HL-60 (cell line): ENCODE measurements around the gene MVP.

ENCODE experiments used
- GABPA ChIP-seq: IDR thresholded peaks from 2 replicates; pipeline ENCODE4 v1.6.1; 2012; ENCODE audit warnings: low read depth
- TF ChIP-seq, protein P1 (sequence below): IDR thresholded peaks from one replicate; pipeline ENCODE4 v1.5.1; 2011; ENCODE audit warnings: low read length, control low read depth, inconsistent platforms; ENCODE audit not compliant: insufficient read depth

DNA sequence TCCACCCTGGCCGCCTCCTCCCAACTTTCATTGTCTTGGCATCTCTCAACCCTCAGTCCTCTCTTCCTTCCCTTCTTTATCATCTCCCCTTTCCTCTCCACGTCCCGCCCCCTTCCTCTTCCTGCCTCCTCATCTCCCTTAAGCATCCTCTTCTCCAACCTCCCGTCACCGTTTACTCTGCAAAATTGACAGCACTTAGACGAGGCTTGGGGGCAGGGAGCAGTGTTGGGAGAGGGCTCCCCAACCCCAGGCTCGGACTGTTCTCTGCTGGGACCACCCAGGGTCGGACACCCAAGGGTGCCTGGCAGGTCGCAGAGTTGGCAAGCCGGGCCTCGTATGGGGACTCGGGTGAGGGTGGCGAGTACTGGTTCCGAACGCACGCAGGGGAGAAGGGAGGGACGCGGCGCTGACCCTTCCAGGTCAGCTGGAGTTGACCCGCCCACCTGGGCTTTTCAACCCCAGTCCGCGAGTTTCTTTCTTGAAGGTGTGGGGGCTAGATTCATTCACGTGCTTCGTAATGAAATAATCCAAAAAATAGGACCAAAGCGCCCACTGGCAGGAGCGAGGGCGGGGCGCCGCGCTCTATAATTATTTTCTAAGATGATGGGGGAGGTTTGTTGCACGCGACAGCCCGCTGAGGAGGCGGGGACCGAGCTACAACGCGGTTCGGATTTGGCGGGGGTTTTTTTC is 5.1 kb upstream of the MVP start:
- TF ChIP-seq GABPA: no peak
- TF ChIP-seq, protein P1, sequence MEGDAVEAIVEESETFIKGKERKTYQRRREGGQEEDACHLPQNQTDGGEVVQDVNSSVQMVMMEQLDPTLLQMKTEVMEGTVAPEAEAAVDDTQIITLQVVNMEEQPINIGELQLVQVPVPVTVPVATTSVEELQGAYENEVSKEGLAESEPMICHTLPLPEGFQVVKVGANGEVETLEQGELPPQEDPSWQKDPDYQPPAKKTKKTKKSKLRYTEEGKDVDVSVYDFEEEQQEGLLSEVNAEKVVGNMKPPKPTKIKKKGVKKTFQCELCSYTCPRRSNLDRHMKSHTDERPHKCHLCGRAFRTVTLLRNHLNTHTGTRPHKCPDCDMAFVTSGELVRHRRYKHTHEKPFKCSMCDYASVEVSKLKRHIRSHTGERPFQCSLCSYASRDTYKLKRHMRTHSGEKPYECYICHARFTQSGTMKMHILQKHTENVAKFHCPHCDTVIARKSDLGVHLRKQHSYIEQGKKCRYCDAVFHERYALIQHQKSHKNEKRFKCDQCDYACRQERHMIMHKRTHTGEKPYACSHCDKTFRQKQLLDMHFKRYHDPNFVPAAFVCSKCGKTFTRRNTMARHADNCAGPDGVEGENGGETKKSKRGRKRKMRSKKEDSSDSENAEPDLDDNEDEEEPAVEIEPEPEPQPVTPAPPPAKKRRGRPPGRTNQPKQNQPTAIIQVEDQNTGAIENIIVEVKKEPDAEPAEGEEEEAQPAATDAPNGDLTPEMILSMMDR: no peak
